Type B pancreatic cell (in vitro differentiated cells): ENCODE data around the gene R3HDML. TPM values are rescaled to one million over a fixed set of nuclear protein-coding genes. Genes with fewer than 3 reads are reported as not detected.
"Not testable (repeated sequence)": the region's sequence is repeated elsewhere in the genome, so short reads cannot be mapped to it uniquely, and the experiment has no call there.

Source experiments
- DNase-seq: peaks from one replicate; pipeline ENCODE4 v3.0.0; 2021; ENCODE audit warnings: mixed read lengths; ENCODE audit not compliant: unreplicated experiment; ENCODE audit errors: extremely low spot score
- H3K27ac Mint-ChIP-seq: 2 replicates; pipeline ENCODE4 v1.8.0; 2021; ENCODE audit warnings: mild to moderate bottlenecking, mixed read lengths
- H3K27me3 Mint-ChIP-seq: 2 replicates; pipeline ENCODE4 v1.8.0; 2021; ENCODE audit warnings: mixed read lengths
- H3K36me3 Mint-ChIP-seq: 2 replicates; pipeline ENCODE4 v1.8.0; 2021; ENCODE audit warnings: mixed read lengths
- H3K4me1 Mint-ChIP-seq: one replicate; pipeline ENCODE4 v1.8.0; 2021; ENCODE audit warnings: mixed read lengths; ENCODE audit not compliant: unreplicated experiment
- H3K4me3 Mint-ChIP-seq: 2 replicates; pipeline ENCODE4 v1.8.0; 2021; ENCODE audit warnings: mild to moderate bottlenecking, mixed read lengths
- H3K9me3 Mint-ChIP-seq: 2 replicates; pipeline ENCODE4 v1.8.0; 2021; ENCODE audit warnings: mixed read lengths
- total RNA-seq: library from RNA; stranded (reverse); gene quantifications from 2 replicates; pipeline ENCODE4 v1.2.1, GENCODE V29; 2021; ENCODE audit warnings: low replicate concordance
- TF ChIP-seq, protein P1 (sequence below): fragments of 200-600 bp; sonication (generic); conservative IDR thresholded peaks from 2 replicates; pipeline ENCODE4 v1.5.0; 2021; ENCODE audit warnings: antibody characterized with exemption, mild to moderate bottlenecking

Gene R3HDML
- total RNA-seq, 1 donor from 2014 or later: not detected

DNA sequence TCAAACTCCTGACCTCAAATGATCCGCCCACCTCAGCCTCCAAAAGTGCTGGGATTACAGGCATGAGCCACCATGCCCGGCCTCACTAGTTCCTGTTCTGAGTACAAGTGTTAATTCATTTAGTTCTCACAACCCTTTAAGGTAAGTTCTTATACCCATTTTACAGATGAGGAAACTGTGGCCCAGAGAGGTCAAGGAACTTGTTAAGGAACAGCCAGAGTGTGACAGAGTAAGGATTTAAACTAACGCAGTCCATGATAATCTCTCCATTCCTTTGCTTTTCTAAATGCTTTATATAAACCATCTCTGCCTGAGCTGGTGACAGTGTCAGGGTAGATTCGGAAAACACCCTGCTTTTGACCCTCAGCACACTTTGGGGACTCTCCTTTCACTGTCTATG, 39.1 kb upstream of the R3HDML start:
- peaks cover 4% of the 10 kb centered on the region for H3K36me3 Mint-ChIP-seq
- H3K27ac Mint-ChIP-seq: no peak overlapping the region
- H3K4me3 Mint-ChIP-seq: no peak overlapping the region
- no peak for DNase-seq
- no peaks in the 10 kb centered on the region for H3K4me1 Mint-ChIP-seq
- TF ChIP-seq, protein P1, sequence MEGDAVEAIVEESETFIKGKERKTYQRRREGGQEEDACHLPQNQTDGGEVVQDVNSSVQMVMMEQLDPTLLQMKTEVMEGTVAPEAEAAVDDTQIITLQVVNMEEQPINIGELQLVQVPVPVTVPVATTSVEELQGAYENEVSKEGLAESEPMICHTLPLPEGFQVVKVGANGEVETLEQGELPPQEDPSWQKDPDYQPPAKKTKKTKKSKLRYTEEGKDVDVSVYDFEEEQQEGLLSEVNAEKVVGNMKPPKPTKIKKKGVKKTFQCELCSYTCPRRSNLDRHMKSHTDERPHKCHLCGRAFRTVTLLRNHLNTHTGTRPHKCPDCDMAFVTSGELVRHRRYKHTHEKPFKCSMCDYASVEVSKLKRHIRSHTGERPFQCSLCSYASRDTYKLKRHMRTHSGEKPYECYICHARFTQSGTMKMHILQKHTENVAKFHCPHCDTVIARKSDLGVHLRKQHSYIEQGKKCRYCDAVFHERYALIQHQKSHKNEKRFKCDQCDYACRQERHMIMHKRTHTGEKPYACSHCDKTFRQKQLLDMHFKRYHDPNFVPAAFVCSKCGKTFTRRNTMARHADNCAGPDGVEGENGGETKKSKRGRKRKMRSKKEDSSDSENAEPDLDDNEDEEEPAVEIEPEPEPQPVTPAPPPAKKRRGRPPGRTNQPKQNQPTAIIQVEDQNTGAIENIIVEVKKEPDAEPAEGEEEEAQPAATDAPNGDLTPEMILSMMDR: no peak
- H3K9me3 Mint-ChIP-seq: no peaks in the 10 kb centered on the region
- H3K27me3 Mint-ChIP-seq: no peaks in the 10 kb centered on the region

DNA sequence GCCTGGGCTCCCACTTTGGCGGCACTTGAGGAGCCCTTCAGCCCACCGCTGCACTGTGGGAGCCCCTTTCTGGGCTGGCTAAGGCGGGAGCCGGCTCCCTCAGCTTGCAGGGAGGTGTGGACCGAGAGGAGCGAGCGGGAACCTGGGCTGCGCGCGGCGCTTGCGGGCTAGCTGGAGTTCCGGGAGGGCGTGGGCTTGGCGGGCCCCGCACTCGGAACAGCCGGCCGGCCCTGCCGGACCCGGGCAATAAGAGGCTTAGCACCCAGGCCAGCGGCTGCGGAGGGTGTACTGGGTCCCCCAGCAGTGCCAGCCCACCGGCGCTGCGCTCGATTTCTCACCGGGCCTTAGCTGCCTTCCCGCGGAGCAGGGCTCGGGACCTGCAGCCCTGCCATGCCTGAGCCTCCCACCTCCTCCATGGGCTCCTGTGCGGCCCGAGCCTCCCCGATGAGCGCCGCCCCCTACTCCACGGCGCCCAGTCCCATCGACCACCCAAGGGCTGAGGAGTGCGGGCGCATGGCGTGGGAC, 37.8 kb upstream of the R3HDML start:
- not testable (repeated sequence) for H3K4me1 Mint-ChIP-seq, DNase-seq, H3K36me3 Mint-ChIP-seq, H3K9me3 Mint-ChIP-seq, H3K27me3 Mint-ChIP-seq, H3K4me3 Mint-ChIP-seq, H3K27ac Mint-ChIP-seq

- no peak overlapping the region for H3K4me3 Mint-ChIP-seq
- H3K4me1 Mint-ChIP-seq: no peaks in the 10 kb centered on the region
- no peaks in the 10 kb centered on the region for H3K27me3 Mint-ChIP-seq
- no peak overlapping the region for H3K27ac Mint-ChIP-seq
- TF ChIP-seq, protein P1: no peak
- H3K36me3 Mint-ChIP-seq: peaks cover 4% of the 10 kb centered on the region
- H3K9me3 Mint-ChIP-seq: no peaks in the 10 kb centered on the region
- DNase-seq: no peak
Observed at GRCh38 chr20:44301285-44301684, 35.6 kb upstream of the R3HDML start.

- Mint-ChIP-seq H3K27me3 (no peaks in the 10 kb centered on the region), H3K4me3 (no peak overlapping the region), H3K27ac (peak overlapping the region; percentile 30), H3K9me3 (no peaks in the 10 kb centered on the region), H3K36me3 (peaks cover 4% of the 10 kb centered on the region), H3K4me1 (no peaks in the 10 kb centered on the region)
- DNase-seq: no peak
- TF ChIP-seq, protein P1: no peak
Observed at GRCh38 chr20:44302026-44302669, 34.7 kb upstream of the R3HDML start.

DNA sequence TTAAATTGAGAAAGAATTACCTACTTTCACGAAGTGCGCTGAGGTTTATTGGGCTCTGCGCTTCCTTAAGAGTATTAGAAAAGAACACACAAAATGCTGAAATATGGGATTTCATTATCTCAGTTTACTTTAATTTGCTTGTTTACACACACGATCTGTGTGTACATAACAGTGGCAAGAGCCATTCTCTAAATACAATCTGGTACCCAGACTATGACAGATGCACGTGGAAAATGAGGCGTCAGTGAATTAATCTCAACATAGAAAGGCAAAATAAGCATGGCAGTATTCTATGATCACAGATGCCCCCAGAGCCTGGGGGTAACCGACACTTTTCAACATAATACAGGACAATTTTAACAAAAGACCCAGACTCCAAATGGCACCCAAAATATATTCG, 34.1 kb upstream of the R3HDML start:
- peaks cover 4% of the 10 kb centered on the region for H3K36me3 Mint-ChIP-seq
- no peaks in the 10 kb centered on the region for H3K27me3 Mint-ChIP-seq
- TF ChIP-seq, protein P1: no peak
- no peaks in the 10 kb centered on the region for H3K9me3 Mint-ChIP-seq
- DNase-seq: no peak
- H3K4me1 Mint-ChIP-seq: no peaks in the 10 kb centered on the region
- H3K27ac Mint-ChIP-seq: peak overlapping the region; percentile 30
- H3K4me3 Mint-ChIP-seq: no peak overlapping the region

GRCh38 chr20:44304383-44304782, 32.5 kb upstream of the R3HDML start:
- Mint-ChIP-seq H3K27ac (no peak overlapping the region), H3K36me3 (peaks cover 4% of the 10 kb centered on the region), H3K4me3 (no peak overlapping the region), H3K9me3 (no peaks in the 10 kb centered on the region), H3K27me3 (no peaks in the 10 kb centered on the region), H3K4me1 (no peaks in the 10 kb centered on the region)
- TF ChIP-seq, protein P1: no peak
- no peak for DNase-seq
